Thyroid gland (tissue), 4 donors: ENCODE results near the gene SHANK2. TPM values are rescaled to one million over a fixed set of nuclear protein-coding genes. Genes with fewer than 3 reads are reported as not detected.
A peak's percentile ranks its signal among the peaks of the same experiment; 100 is the strongest.

Source experiments
- DNase-seq, 2 donors: peaks; one replicate each; pipeline ENCODE4 v3.0.0-alpha.2; 2019
- H3K27ac ChIP-seq, 3 donors: fragments of 200-600 bp; sonication (generic); 1 replicate in 2 of 3; 2 replicates in 1 of 3; pipeline ENCODE4 v1.5.1; 2016 to 2019; ENCODE audit warnings: mild to moderate bottlenecking in 1 of 3, moderate library complexity in 1 of 3
- H3K27me3 ChIP-seq: fragments of 200-600 bp; sonication (generic); one replicate; pipeline ENCODE4 v1.5.1; 2019
- H3K36me3 ChIP-seq, 2 donors: fragments of 200-600 bp; sonication (generic); one replicate each; pipeline ENCODE4 v1.5.1; 2016 to 2019
- H3K4me1 ChIP-seq, 2 donors: fragments of 200-600 bp; sonication (generic); one replicate each; pipeline ENCODE4 v1.5.1; 2017 to 2019
- H3K4me3 ChIP-seq, 3 donors: fragments of 200-600 bp; sonication (generic); replicated peaks in 1 of 3; 1 replicate in 2 of 3; 2 replicates in 1 of 3; pipeline ENCODE4 v1.5.1; 2016; ENCODE audit warnings: mild to moderate bottlenecking in 1 of 3
- H3K9me3 ChIP-seq: fragments of 200-600 bp; sonication (generic); one replicate; pipeline ENCODE4 v1.5.1; 2017
- CTCF ChIP-seq, 6 experiments: fragments of 200-600 bp in 3 of 6; fragments of 450-650 bp in 3 of 6; sonication (generic) in 3 of 6; IDR thresholded peaks; one replicate each; pipeline ENCODE4 v1.5.1; 2016 to 2019; ENCODE audit warnings: antibody characterized with exemption in 6 of 6, mild to moderate bottlenecking in 2 of 6, inconsistent platforms in 1 of 6, moderate library complexity in 1 of 6
- POLR2A ChIP-seq, 2 donors: fragments of 450-650 bp; IDR thresholded peaks; one replicate each; pipeline ENCODE4 v1.6.1; 2017; ENCODE audit warnings: antibody characterized with exemption in 2 of 2, mild to moderate bottlenecking in 2 of 2, moderate library complexity in 1 of 2
- WGBS, 2 donors: methylation state at CpG; one replicate each; pipeline ENCODE4 v1.1.5; 2017; 5-methylcytosine and 5-hydroxymethylcytosine counted together
- intact Hi-C: fragments of 100-400 bp; cut with DNase I; formaldehyde crosslinking; loops from one replicate; pipeline ENCODE4 v1.15.1; 2023
- total RNA-seq, 4 donors: library from RNA; depleted of rRNA; stranded (reverse); fragments of >200 nt; gene quantifications; one replicate each; pipeline ENCODE4 v1.2.3, GENCODE V29; 2016

SHANK2 gene
- total RNA-seq, 4 donors from 2014 or later = 55.6 to 126 (median 90.8) TPM

- Histone ChIP-seq H3K4me3 (no peak overlapping the region), H3K4me1 (peaks cover 10 to 13% of the 10 kb centered on the region in 2 donors), H3K36me3 (no peaks in the 10 kb centered on the region), H3K9me3 (no peaks in the 10 kb centered on the region), H3K27ac (no peak overlapping the region), H3K27me3 (no peaks in the 10 kb centered on the region)
- 50 to 51% methylated on average over 14 of the region's 14 CpGs for whole genome bisulfite sequencing, 2 donors
- TF ChIP-seq CTCF (IDR thresholded peaks at IDR 0.05) (no peak), POLR2A (IDR thresholded peaks at IDR 0.05) (no peak)
- peak; percentile 83 to 88 for DNase-seq
- intact Hi-C loops = no loop called here
Measured at GRCh38 chr11:71286701-71287643, 34.6 kb upstream of the SHANK2 start.

GRCh38 chr11:71285111-71285510, 32.7 kb upstream of the SHANK2 start:
- DNase-seq = no peak
- 79 to 85% methylated on average over 14 of the region's 14 CpGs for WGBS, 2 donors
- TF ChIP-seq POLR2A (IDR thresholded peaks at IDR 0.05) (no peak), CTCF (IDR thresholded peaks at IDR 0.05) (no peak)
- H3K4me3 ChIP-seq = no peak overlapping the region
- no peaks in the 10 kb centered on the region for H3K36me3 ChIP-seq
- no peak overlapping the region for H3K27ac ChIP-seq
- intact Hi-C loops = no loop called here
- H3K27me3 ChIP-seq = no peaks in the 10 kb centered on the region
- H3K9me3 ChIP-seq = no peaks in the 10 kb centered on the region
- peaks cover 10 to 13% of the 10 kb centered on the region in 2 donors for H3K4me1 ChIP-seq

DNA sequence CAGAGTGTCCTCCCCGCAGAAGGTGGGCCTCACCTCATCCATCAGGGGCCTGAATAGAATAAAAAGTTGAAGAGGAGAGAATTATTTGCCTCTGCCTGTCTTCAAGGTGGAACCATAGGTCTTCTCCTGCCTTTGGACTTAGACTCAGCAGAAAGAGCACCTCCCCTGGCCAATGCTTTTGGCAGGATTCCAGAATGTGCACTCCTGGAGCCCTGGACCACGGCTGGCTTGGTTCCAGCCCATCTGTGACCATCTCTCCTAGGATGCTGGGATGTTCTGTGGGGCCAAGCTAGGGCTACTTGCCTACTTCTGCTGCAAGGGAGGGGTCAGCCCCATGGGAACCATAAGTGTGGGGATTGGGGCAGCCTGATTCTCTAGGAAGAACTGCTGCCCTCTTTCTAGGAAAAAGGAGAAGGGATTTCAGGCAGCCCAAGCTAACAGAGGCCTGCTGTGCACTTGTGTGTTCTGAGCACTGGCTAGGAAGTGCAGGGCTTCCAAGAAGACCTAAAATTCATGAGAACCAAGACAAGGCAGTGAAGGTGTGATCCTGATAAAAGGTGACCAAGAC, 32.2 kb upstream of the SHANK2 start:
- 45 to 53% methylated on average over 2 of the region's 2 CpGs for WGBS, 2 donors
- DNase-seq = peak in 1 of 2 donors; percentile 9
- H3K27ac ChIP-seq = no peak overlapping the region
- H3K27me3 ChIP-seq = no peaks in the 10 kb centered on the region
- no peak overlapping the region for H3K4me3 ChIP-seq
- peaks cover 10 to 13% of the 10 kb centered on the region in 2 donors for H3K4me1 ChIP-seq
- no peaks in the 10 kb centered on the region for H3K9me3 ChIP-seq
- TF ChIP-seq CTCF (IDR thresholded peaks at IDR 0.05) (no peak), POLR2A (IDR thresholded peaks at IDR 0.05) (no peak)
- intact Hi-C loops = no loop called here
- H3K36me3 ChIP-seq = no peaks in the 10 kb centered on the region

DNA sequence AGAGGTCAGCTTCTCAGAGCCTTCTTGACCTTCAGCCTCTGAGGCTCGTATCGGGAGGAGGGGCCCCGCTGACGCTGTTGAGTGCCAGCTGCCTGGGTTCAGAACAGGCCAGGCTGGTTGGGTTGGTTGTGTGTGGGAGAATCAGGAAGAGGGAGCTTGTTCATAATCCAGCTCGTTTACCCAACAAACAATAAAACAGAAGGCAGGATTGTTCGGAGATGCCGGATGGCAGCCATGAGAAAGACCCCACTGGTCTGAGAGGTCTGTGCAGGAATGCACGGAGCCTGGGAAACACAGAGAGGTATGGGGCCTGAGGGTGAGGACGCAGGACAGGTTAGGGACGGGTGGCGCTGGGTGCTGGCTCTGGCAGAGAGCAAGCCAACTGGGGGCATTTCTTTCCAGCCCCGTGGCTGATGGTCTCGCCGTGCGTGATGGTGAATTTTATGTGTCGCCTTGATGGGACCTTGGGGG, 31.6 kb upstream of the SHANK2 start:
- WGBS, 2 donors = 66 to 76% methylated on average over 16 of the region's 16 CpGs

More for the DNA sequence above, 31.6 kb upstream of the SHANK2 start:
- Histone ChIP-seq H3K4me1 (peaks cover 10 to 13% of the 10 kb centered on the region in 2 donors), H3K36me3 (no peaks in the 10 kb centered on the region), H3K27me3 (no peaks in the 10 kb centered on the region), H3K4me3 (no peak overlapping the region), H3K27ac (no peak overlapping the region), H3K9me3 (no peaks in the 10 kb centered on the region)
- intact Hi-C loops = no loop called here
- no peak for TF ChIP-seq POLR2A (IDR thresholded peaks at IDR 0.05)
- no peak for TF ChIP-seq CTCF (IDR thresholded peaks at IDR 0.05)
- DNase-seq = peak; percentile 35 to 47
